ENCODE data around the gene TRPM4.
"Not testable (repeated sequence)": the region's sequence is repeated elsewhere in the genome, so short reads cannot be mapped to it uniquely, and the experiment has no call there.

The TRPM4 gene

DNA sequence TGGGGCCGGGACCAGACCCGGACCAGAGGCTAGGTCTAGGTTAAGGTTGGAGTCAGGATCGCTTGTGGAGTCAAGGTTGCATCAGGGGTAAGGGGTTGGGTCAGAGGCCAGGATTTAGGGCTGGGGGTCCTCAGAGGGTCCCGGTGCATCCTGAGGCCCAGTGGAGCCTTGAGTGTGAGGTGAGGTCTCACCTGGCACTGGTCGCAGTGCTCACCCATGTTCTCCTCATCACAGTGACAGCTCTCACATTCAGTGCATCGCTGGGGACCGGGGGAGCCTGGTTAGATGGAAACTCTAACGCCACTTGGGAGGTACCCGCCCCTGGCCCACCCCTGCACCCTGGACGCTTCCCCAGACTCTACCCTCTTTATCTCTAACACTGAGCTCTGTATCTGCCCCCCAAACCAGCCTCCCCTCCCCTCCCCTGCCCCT lies 5.5 kb upstream of the TRPM4 start:
- DNase-seq = no peak

DNA sequence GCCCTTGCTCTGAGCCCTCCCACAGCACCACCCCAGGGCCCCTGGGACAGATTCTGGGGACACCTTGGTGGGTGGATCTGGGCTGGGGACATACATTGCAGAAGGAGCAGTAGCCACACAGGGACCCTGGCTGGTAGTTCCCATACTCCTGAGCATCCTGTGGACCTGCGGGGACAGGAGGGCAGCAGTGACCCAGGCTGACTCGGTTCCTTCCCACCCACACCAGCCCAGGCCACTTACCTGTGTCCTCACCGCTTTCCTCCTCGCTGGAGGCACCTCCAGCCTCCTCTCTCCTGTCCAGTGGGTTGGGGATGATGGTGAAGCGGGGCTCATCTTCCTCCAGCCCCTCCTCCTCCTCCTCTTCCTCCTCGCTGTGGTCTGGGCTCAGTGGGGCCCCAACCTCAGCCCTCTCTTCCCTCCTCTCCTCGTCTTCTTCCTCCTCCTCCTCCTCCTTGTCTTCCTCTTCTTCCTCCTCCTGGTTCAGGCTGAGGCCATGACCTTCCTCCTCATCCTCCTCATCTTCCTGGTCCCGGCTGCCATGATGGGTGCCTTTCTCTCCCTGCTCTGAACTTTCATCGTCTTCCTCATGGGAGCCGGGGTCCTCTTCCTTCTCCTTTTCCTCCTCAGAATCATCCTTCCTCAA lies 4.3 kb upstream of the TRPM4 start:
- DNase-seq = no peak

DNA sequence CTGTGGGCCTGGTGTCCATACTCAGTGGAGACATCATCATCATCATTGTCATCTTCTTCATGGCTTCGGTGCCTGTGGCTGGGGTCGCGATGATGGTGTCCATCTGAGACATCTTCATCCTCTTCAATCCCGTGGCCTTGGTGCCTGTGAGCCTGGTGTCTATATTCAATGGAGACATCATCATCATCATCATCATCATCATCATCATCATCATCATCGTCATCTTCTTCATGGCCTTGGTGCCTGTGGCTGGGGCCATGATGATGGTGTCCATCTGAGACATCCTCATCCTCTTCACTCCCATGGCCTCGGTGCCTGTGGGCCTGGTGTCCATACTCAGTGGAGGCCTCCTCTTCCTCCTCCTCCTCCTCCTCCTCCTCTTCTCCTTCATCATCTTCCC lies 3.3 kb upstream of the TRPM4 start:
- DNase-seq = no peak

DNA sequence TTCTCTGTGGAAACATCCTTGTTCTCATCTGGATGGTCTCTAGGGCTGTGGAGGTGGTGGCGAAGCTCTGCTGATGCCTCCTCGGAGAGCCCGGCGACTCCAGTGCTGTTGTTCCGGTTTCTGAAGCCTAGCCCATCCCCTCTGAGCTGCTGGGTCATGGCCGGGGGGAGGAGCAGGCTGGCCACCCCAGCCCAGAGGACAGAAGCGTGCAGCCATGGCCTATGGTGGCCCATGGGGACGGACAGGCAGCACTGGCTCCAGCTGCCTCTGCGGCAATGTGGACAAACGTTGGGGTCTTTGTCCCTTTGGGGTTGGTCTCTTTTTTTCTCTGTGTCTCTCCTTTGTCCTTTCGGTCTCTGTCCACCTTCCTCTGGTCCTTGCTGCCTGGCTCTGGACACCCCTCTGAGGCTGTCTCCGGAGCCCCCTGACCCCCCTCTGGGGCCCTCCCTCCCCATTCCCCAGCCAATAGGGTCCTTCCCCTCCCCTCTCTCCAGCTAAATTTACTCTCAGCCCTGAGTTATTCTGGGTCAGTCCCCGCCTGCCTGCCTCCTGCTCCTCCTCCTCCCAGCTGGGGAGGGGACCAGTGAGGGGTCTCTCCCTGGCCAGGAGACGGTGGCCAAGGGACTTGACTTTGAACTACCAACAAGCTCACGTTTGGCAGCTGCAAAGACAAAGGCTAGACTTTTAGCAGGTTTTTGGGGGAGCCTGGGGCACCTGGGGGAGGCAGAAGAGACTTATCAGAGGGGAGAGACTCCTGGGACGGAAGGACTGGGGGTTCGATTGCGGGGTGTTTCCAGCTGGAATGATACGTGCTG lies 2.4 kb upstream of the TRPM4 start, which contains the start of gene HRC:
TSS of gene HRC (minus strand) at position 392 of the 815 bp plus-strand sequence. CDS start at position 233, 159 bp downstream.
- no peak for DNase-seq

DNA sequence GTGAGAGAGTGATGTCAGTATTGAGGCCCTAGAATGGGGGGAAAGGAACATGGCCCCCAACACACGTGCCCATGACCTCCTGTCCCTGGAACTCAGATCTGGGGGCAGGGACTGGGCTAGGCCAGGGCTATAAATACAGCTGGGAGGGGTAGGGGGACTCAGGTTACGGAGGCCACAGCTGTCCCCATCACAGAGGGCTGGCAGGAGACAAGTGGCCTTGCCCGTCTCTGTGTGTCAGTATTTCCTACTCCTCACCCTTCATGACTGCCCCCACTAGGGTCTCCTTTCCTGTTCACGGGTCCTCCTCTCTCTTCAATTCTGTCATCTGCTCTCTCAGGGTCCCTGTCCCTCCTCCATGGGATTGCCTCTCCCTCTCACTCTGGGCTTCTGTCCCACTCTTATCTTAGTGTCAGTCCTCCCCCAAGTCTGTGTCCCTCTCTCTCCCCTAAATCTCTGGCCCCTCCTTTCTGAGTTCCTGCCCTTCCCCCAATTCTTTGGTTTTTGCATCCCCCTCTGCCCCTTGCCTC lies 1.7 kb upstream of the TRPM4 start:
- DNase-seq = no peak

DNA sequence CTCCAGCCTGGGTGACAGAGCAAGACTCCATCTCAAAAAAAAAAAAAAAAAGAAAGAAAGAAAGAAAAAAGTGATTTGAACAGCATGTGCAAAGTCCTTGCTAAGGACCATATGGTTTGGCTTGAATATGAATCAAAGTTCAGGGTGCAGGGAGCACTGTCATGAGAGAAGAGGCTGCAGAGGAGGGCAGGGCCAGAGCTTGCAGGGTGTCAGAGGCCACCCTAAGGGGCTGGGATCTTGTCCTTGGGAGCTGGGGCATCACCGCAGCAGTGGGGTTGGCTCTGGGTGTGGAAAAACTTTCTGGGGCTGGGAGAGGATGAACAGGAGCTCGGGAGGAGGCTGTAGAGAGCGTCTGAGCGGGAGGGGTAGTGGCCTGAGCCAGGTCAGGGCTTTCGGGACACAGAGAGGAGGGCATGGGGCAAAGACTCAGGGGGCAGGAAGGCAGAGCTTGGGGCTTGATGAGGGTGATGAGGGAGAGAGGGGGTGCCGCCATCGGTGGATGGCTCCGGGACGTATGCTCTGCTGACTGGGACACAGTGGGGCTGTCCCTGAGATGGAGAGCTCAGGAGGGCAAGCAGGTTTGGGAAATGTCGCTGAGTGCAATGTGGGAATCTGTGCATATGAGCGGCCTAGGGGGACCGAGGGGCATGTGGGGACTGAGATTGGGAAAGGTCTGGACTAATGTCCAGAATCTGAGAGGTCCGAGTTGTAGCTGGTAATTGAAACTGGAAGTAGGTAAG lies 3.0 kb downstream of the TRPM4 start:
- DNase-seq = no peak

DNA sequence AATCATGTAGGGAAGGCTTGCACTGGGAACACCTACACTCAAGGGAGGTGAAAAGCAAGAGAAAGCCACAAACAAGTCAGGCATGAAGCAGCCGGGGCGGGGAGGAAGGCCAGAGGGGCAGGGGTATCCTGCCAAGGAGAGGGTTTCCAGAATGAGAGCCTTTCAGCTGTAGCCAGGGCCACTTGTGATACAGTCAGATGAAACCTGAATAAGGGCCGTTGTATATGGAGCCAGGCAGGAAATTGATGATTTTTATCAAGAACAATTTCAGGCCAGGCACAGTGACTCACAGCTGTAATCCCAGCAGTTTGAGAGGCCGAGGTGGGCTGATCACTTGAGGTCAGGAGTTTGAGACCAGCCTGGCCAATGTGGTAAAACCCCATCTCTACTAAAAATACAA lies 4.4 kb downstream of the TRPM4 start:
- DNase-seq = no peak

DNA sequence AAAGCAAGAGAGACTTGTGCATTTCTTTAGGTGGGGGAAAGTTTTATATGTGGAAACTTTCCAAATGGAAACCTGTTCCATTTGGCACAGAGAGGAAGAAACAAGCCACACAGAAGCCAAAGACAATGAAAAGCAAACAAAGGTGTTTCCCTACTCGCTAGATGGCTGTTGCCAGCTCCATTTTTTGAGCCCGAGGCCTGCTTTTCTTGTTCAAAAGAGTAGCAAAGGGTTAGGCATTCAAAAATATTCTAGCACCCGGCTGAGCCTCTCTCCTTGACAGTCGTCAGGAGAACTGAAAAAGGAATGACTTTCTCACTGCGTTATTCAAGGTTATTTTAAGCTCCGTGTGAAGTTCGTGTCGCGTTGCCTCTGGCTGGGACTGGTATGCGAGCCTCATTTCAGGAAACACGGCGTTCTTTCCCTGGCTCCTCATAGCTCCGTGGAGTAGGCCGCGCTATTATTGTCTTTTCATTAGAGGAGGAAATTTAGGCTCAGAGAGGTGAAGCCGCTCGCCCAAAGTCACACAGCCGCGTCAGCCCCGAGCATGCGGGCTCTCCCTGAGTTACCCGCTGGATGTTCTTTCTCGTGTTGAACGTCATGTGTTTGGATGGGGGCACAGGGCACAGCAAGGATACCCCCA lies 7.6 kb downstream of the TRPM4 start:
- no peak for DNase-seq

DNA sequence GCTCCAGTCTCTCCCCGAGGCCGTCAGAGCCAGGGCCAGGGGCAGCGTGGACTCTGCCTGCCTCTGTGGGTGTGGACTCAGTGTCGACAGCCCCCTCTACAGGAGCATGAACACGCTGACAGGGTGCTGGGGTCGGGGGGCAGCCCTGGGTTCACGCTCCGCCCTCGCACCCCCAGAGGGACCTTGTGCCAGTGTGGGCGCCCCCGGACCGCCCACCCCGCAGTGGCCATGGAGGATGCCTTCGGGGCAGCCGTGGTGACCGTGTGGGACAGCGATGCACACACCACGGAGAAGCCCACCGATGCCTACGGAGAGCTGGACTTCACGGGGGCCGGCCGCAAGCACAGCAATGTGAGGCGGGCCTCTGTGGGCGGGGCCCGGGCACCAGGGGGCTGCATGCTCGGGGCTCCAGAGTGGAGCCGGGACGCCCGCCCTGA lies 8.3 kb downstream of the TRPM4 start:
- no peak for DNase-seq

DNA sequence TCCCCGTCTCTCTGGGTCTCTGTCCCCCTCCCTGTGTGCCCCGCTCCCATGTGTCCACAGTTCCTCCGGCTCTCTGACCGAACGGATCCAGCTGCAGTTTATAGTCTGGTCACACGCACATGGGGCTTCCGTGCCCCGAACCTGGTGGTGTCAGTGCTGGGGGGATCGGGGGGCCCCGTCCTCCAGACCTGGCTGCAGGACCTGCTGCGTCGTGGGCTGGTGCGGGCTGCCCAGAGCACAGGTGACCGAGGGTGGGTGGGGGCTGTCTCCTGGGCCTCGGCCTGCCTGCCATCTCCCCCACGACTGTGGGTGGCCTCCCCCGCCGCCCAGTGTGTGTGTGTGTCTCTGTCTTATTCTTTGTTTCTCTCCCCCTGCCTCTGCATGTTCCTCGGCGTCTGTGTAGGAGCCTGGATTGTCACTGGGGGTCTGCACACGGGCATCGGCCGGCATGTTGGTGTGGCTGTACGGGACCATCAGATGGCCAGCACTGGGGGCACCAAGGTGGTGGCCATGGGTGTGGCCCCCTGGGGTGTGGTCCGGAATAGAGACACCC lies 10.3 kb downstream of the TRPM4 start:
- DNase-seq = no peak

DNA sequence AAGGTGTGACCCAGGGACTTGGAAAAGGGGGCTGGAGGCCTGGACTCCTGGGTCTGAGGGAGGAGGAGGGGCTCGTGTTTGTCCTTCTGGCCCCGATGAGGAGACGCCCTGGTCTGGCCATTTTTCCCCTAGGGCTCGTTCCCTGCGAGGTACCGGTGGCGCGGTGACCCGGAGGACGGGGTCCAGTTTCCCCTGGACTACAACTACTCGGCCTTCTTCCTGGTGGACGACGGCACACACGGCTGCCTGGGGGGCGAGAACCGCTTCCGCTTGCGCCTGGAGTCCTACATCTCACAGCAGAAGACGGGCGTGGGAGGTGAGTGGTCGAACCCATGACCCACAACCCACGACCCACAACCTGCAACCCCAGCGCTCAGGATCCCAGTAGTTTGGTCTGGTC lies 10.8 kb downstream of the TRPM4 start:
- DNase-seq = no peak

DNA sequence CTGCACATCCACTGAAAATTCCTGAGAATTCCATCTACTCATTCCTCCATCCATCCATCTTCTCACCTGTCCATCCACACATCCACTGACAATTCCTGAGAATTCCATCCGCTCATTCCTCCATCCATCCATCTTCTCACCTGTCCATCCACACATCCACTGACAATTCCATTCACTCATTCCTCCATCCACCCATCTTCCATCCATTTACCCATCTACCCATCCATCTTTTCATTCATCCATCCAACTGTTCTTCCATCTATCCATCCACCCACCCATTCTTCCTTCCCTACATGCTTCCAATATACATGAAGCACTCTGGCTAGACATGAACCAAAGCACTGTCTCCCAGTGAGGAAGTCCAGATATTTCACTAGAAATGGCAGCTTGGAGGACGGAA lies 15.6 kb downstream of the TRPM4 start:
- no peak for DNase-seq

DNA sequence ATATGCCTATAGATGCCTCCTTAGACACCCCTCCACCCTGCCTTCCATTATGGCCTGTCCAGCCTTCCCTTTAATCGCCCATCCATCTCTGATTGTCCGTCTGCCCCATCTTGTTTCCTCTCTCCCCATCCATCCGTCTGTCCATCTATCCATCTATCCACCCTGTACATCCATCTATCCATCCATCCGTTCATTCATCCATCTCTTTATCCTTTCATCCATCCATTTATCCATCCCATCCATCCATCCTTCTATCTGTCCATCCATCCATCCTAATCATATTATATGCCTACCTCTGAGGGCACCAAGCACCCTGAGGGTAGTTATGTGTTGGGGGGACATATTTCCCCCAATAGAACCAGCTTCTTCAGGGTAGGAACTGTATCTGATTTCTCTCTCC lies 23.1 kb downstream of the TRPM4 start:
- DNase-seq = no peak

DNA sequence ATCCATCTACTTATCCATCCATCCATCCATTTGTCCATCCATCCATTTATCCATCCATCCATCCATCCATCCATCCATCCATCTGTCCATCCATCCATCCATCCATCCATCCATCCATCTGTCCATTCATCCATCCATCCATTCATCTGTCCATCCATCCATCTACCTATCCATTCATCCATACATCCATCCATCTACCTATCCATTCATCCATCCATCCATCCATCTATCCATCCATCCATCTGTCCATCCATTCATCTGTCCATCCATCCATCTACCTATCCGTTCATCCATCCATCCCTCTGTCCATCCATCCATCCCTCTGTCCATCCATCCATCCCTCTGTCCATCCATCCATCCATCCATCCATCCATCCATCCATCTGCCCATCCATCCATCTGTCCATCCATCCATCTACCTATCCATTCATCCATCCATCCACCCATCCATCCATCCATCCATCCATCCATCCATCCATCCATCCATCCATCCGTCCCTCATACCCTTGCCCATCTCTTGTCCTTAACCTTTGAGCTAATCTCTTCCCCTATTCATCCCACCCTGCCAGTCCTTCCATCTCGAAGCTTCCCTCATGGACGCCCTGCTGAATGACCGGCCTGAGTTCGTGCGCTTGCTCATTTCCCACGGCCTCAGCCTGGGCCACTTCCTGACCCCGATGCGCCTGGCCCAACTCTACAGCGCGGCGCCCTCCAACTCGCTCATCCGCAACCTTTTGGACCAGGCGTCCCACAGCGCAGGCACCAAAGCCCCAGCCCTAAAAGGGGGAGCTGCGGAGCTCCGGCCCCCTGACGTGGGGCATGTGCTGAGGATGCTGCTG lies 24.6 kb downstream of the TRPM4 start:
- not testable (repeated sequence) for DNase-seq

DNA sequence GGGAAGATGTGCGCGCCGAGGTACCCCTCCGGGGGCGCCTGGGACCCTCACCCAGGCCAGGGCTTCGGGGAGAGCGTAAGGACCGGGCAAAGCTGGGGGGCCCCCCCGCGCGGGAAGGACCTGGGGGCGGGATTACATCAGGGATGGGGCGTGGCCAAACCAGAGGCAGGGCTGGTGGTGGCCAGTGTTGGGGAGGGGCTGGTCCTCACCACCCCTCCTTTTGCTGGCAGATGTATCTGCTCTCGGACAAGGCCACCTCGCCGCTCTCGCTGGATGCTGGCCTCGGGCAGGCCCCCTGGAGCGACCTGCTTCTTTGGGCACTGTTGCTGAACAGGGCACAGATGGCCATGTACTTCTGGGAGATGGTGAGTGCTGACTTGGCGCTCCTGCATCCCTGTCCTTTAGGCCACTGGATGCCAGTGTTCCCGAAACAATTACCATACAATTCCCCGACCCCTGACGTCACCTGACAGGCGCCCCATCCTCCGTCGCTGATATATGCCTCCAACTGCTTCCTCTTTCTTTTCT lies 25.3 kb downstream of the TRPM4 start:
- DNase-seq = no peak

DNA sequence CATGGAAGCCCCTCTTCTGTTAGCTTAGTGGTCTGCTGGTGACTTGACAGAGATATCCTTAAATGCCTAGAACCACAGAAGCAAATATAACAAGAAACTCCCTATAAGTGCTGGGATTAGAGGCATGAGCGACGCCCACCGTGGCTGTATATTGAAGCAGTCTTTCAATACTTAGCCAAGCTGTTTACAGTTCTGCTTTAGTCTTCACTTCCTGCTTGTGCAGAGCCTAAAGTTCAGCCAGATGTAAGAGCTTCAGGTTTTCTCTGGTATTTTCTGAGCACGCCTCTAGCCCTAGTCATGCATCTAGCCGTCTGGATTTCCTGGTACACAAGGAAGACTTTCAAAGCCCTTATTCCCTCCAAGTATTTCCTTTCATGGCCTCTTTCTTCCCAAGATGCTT lies 28.5 kb downstream of the TRPM4 start:
- DNase-seq = no peak

DNA sequence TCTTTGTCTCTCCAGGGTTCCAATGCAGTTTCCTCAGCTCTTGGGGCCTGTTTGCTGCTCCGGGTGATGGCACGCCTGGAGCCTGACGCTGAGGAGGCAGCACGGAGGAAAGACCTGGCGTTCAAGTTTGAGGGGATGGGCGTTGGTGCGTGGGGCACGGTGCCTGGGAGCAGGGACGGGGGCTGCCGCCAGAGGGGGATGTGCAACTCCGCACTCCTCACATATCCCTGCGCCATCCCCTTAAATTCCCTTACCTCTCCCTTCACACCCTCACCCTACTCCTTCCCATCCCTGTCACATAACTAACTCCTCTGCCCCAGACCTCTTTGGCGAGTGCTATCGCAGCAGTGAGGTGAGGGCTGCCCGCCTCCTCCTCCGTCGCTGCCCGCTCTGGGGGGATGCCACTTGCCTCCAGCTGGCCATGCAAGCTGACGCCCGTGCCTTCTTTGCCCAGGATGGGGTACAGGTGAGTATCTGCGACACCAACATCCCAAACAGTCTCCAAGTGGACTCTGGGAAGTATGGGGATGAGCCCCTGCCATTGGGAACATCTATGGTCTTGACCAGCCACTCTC lies 31.1 kb downstream of the TRPM4 start:
- DNase-seq = no peak

DNA sequence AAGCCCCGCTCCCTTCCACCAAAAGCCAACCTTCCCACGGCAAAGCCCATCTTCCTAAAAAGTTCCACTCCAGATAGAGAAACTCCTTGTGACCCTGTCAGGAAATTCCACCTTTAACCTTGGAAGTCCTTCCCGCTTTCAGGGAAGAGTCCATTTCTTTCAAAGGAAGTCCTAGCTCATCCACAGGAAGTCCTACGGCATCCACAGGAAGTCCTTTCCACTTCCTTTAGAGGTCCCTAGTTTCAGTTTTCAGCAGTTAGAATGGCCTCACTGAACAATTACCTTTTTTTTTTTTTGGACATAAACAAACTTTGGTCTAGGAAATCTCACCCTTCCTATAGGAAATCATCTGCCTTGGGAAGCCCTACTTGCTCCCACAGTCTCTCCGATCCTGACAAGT lies 31.7 kb downstream of the TRPM4 start:
- DNase-seq = no peak

DNA sequence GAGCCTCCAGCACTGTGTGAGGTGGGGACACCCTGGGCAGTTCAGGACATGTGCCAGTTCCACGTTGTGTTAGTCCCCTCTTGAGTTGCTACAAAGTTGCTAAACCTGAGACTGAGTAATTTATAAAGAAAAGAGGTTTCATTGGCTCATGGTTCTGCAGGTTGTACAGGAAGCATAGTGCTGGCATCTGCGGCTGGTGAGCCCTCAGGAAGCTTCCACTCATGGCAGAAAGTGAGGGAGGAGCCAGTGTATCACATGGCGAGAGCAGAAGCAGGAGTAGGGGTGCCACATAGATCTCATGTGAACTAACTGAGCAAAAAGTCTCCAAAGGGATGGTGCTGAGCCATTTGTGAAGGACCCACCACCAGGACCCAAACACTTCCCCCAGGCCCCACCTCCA lies 33.2 kb downstream of the TRPM4 start:
- DNase-seq = no peak

DNA sequence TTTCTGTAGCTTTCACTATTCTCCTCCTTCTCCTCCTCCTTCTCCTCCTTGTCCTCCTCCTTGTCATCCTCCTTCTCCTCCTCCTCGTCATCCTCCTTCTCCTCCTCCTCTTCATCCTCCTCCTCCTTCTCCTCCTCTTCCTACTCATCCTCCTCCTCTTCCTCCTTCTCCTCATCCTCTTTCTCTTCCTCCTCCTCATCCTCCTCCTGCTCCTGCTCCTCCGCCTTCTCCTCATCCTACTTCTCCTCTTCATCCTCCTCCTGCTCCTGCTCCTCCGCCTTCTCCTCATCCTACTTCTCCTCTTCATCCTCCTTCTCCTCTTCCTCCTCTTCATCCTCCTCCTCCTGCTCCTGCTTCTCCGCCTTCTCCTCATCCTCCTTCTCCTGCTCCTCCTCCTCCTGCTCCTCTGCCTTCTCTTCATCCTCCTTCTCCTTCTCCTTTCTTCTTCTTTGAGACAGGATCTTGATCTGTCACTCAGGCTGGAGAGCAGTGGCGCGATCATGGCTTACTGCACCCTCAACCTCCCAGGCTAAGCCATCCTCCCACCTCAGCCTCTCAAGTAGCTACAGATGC lies 36.3 kb downstream of the TRPM4 start:
- no peak for DNase-seq

DNA sequence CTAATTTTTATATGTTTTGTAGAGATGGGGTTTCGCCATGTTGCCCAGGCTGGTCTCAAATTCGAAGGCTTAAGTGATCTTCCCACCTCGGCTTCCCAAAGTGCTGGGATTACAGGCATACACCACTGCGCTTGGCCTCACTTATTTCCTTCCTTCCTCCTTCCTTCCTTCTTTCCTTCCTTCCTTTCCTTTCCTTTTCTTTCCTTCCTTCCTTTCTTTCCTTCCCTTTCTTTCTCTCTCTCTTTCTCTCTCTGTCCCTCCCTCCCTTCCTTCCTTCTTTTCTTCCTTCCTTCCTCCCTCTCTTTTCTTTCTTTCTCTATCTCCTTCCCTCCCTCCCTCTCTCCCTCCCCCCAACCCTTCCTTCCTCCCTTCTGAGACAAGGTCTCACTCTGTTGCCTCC lies 36.8 kb downstream of the TRPM4 start:
- no peak for DNase-seq
